Left ventricle myocardium inferior (tissue), 1 donor: ENCODE measurements around the gene P2RY1. TPM values are rescaled to one million over a fixed set of nuclear protein-coding genes. Genes with fewer than 3 reads are reported as not detected.

Experiments
- DNase-seq: peaks from one replicate; pipeline ENCODE4 v3.0.0-alpha.2; 2020
- H3K27ac ChIP-seq: fragments of 200-600 bp; replicated peaks from 2 replicates; pipeline ENCODE4 v1.8.0; 2021
- H3K27me3 ChIP-seq: fragments of 200-600 bp; 2 replicates; pipeline ENCODE4 v1.8.0; 2021; ENCODE audit warnings: low read depth
- H3K36me3 ChIP-seq: fragments of 200-600 bp; 2 replicates; pipeline ENCODE4 v1.8.0; 2021
- H3K4me1 ChIP-seq: fragments of 200-600 bp; 2 replicates; pipeline ENCODE4 v1.8.0; 2021
- H3K4me3 ChIP-seq: fragments of 200-600 bp; 2 replicates; pipeline ENCODE4 v1.8.0; 2021; ENCODE audit warnings: mild to moderate bottlenecking, moderate library complexity
- H3K9me3 ChIP-seq: fragments of 200-600 bp; replicated peaks from 2 replicates; pipeline ENCODE4 v1.8.0; 2021
- CTCF ChIP-seq: fragments of 200-600 bp; IDR thresholded peaks from 2 replicates; pipeline ENCODE4 v1.8.0; 2021; ENCODE audit warnings: antibody characterized with exemption, mild to moderate bottlenecking, borderline replicate concordance
- intact Hi-C: fragments of 100-400 bp; cut with micrococcal nuclease; formaldehyde crosslinking; loops from one replicate; pipeline ENCODE4 v1.11.0; 2022
- total RNA-seq: library from RNA; stranded (reverse); fragmentation: NEBNext Ultra II Directional; extraction: Animal tissue kit (Norgen Biotek cat#: 25700); gene quantifications from one replicate; pipeline ENCODE4 v1.2.1, GENCODE V29; 2021
- donor health status: DM: no; HTN: yes; CAD: no; lungs with severe emphysema.

The P2RY1 gene
- total RNA-seq, 1 donor from 2014 or later, result 11.2 TPM

GRCh38 chr3:152797751-152798432 lies 37.0 kb upstream of the P2RY1 start:
- no peaks in the 10 kb centered on the region for H3K27me3 ChIP-seq
- no peak for DNase-seq
- TF ChIP-seq CTCF, result no peak
- intact Hi-C loops, result no loop called here
- no peak overlapping the region for H3K4me3 ChIP-seq
- no peak overlapping the region for H3K27ac ChIP-seq
- H3K4me1 ChIP-seq, result no peaks in the 10 kb centered on the region
- H3K9me3 ChIP-seq, result no peaks in the 10 kb centered on the region
- H3K36me3 ChIP-seq, result no peaks in the 10 kb centered on the region

DNA sequence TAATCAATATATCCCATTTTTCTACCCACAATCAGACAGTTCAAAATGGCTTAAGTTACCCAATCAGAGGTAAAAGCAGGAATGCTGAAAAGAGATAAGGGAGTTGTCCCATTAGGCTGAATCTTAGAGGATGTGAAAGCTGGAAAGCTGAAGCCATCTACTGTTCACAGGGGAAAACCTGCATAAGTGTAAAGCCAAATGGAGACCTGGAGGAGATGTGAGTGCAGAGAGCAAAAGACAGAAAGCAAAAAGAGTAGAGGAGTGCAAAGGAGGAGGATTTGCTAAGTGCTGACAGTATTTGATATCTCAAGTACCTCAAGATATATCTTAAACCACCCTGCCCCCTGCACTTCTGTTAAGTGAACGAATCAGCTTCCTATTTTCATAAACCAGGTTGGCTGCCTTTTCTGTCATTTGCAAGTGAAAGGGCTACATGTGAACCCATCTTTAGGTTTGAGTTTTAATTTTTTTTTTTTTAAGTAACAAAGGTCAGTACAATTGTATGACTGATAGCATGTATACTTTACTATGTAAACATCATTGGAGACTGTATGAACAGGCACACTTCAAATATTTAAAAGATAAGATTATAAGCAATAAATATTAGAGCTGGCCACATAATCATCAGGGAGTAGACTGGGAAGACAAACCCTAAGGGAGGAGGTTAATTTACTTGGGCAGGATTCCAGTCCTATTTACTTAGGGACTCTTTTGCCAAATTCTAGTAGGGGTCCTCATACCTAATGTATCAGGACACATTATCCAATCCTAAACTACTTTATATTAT lies 22.8 kb upstream of the P2RY1 start:
- TF ChIP-seq CTCF, result no peak
- Histone ChIP-seq H3K4me1 (peaks cover 7% of the 10 kb centered on the region), H3K36me3 (no peaks in the 10 kb centered on the region), H3K27ac (no peak overlapping the region), H3K27me3 (no peaks in the 10 kb centered on the region), H3K4me3 (no peak overlapping the region), H3K9me3 (no peaks in the 10 kb centered on the region)
- intact Hi-C loops, result no loop called here
- no peak for DNase-seq

DNA sequence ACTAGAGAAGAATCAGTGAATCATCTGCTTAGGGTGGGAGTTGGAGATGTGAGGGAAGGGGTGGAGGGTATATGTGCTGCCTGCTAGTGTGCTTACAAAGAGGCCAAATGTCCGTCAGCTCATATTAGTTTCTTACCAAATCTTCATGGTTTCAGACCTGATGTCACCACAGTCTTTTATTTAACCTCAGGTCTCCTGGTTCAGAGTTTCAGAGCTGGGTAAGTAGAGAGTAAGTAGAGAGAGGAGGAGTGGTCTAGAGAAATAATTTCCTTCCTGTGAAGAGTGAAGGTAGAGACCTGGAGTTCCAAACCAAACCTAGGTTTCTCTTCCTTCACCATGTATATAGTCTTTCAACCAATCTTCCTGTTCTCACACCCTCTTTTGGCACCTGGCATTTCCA lies 17.5 kb upstream of the P2RY1 start:
- H3K4me3 ChIP-seq, result no peak overlapping the region
- H3K4me1 ChIP-seq, result no peaks in the 10 kb centered on the region
- intact Hi-C loops, result no loop called here
- H3K9me3 ChIP-seq, result no peaks in the 10 kb centered on the region
- H3K27ac ChIP-seq, result no peak overlapping the region
- no peaks in the 10 kb centered on the region for H3K27me3 ChIP-seq
- no peak for DNase-seq
- TF ChIP-seq CTCF, result no peak
- H3K36me3 ChIP-seq, result no peaks in the 10 kb centered on the region

- intact Hi-C loops, result no loop called here
- Histone ChIP-seq H3K27ac (no peak overlapping the region), H3K4me3 (no peak overlapping the region), H3K36me3 (no peaks in the 10 kb centered on the region), H3K27me3 (no peaks in the 10 kb centered on the region), H3K4me1 (peaks cover under 1% of the 10 kb centered on the region), H3K9me3 (no peaks in the 10 kb centered on the region)
- TF ChIP-seq CTCF, result no peak
- no peak for DNase-seq
These were observed 16.9 kb upstream of the P2RY1 start for GRCh38 chr3:152818027-152818426.

- no peak overlapping the region for H3K4me3 ChIP-seq
- peaks cover 19% of the 10 kb centered on the region for H3K4me1 ChIP-seq
- DNase-seq, result no peak
- intact Hi-C loops, result no loop called here
- no peak overlapping the region for H3K27ac ChIP-seq
- no peaks in the 10 kb centered on the region for H3K27me3 ChIP-seq
- no peak for TF ChIP-seq CTCF
- no peaks in the 10 kb centered on the region for H3K9me3 ChIP-seq
- H3K36me3 ChIP-seq, result no peaks in the 10 kb centered on the region
These were observed 11.8 kb upstream of the P2RY1 start for GRCh38 chr3:152823173-152823572.
